ENCODE results near the gene UPF1. TPM values are rescaled to one million over a fixed set of nuclear protein-coding genes. Genes with fewer than 3 reads are reported as not detected.

The UPF1 gene
- 42.2 and 106 TPM in 2 replicates for total RNA-seq

- peak; percentile 75 for DNase-seq (ENCODE audit: low read depth)
These were observed at the start of gene UPF1 for GRCh38 chr19:18831524-18832305. Gene UPF1, plus strand, starts transcription at chr19:18831959. Its CDS starts 251 bp downstream, at chr19:18832210.

- no peak for DNase-seq (ENCODE audit: low read depth)
These were observed 49.1 kb upstream of the UPF1 start for GRCh38 chr19:18782559-18783225.

- DNase-seq (ENCODE audit: low read depth): no peak
These were observed 47.6 kb upstream of the UPF1 start for GRCh38 chr19:18783958-18784785.

- DNase-seq (ENCODE audit: low read depth): no peak
These were observed 47.0 kb upstream of the UPF1 start for GRCh38 chr19:18784786-18785120.

GRCh38 chr19:18785179-18786124 is 46.3 kb upstream of the UPF1 start:
- no peak for DNase-seq (ENCODE audit: low read depth)

- no peak for DNase-seq (ENCODE audit: low read depth)
These were observed 43.0 kb upstream of the UPF1 start for GRCh38 chr19:18788529-18789421.

- DNase-seq (ENCODE audit: low read depth): no peak
These were observed 42.3 kb upstream of the UPF1 start for GRCh38 chr19:18789422-18789869.

GRCh38 chr19:18789883-18790565 is 41.7 kb upstream of the UPF1 start:
- no peak for DNase-seq (ENCODE audit: low read depth)

GRCh38 chr19:18790566-18791314 is 41.0 kb upstream of the UPF1 start, which contains the start of gene COMP:
Gene COMP, minus strand, starts transcription at chr19:18791305. Its CDS starts 36 bp downstream, at chr19:18791269.
- no peak for DNase-seq (ENCODE audit: low read depth)

GRCh38 chr19:18791315-18791678 is 40.5 kb upstream of the UPF1 start:
- no peak for DNase-seq (ENCODE audit: low read depth)

- DNase-seq (ENCODE audit: low read depth): no peak
These were observed 39.1 kb upstream of the UPF1 start for GRCh38 chr19:18792661-18793060.

GRCh38 chr19:18793144-18794028 is 38.4 kb upstream of the UPF1 start:
- no peak for DNase-seq (ENCODE audit: low read depth)

- no peak for DNase-seq (ENCODE audit: low read depth)
These were observed 37.8 kb upstream of the UPF1 start for GRCh38 chr19:18794029-18794313.

GRCh38 chr19:18794692-18795091 is 37.1 kb upstream of the UPF1 start:
- no peak for DNase-seq (ENCODE audit: low read depth)

GRCh38 chr19:18795540-18795939 is 36.2 kb upstream of the UPF1 start:
- no peak for DNase-seq (ENCODE audit: low read depth)

- no peak for DNase-seq (ENCODE audit: low read depth)
These were observed 35.5 kb upstream of the UPF1 start for GRCh38 chr19:18796239-18796638.

GRCh38 chr19:18798384-18799352 is 33.1 kb upstream of the UPF1 start:
- DNase-seq (ENCODE audit: low read depth): no peak
